IMR-90 (cell line): ENCODE results near the gene ADGRL1. TPM values are rescaled to one million over a fixed set of nuclear protein-coding genes. Genes with fewer than 3 reads are reported as not detected.

ENCODE experiments used
- ATAC-seq: fragments of 200-7000 bp; cut with Tn5 transposase; 2 replicates; pipeline ENCODE4 v1.9.1; 2020; ENCODE audit warnings: low read depth, mild to moderate bottlenecking, moderate library complexity
- BruUV-seq: library from RNA; stranded (reverse); fragments of 400-500 nt; replicated peaks from 2 replicates; lab custom pipeline; 2021; lab: Mats Ljungman, UMichigan
- CTCF ChIA-PET: fragments of 300-600 bp; formaldehyde crosslinking; extraction: SDS; loops from one replicate; lab custom pipeline; 2021; ENCODE audit warnings: antibody characterized with exemption; lab: Yijun Ruan, JAX
- POLR2A ChIA-PET: fragments of 300-600 bp; sonication (Branson Sonifier 250); formaldehyde crosslinking; loops from one replicate; lab custom pipeline; 2022; ENCODE audit warnings: antibody characterized with exemption; ENCODE audit not compliant: unreplicated experiment; lab: Charles Lee
- DNase-seq: peaks from one replicate; pipeline ENCODE4 v3.0.0; 2013
- H2AFZ ChIP-seq: replicated peaks from 2 replicates; pipeline ENCODE3; 2013; ENCODE audit warnings: low read length, mild to moderate bottlenecking; ENCODE audit not compliant: poor library complexity
- H2AK5ac ChIP-seq: 2 replicates; pipeline ENCODE4 v1.6.1; 2013; ENCODE audit warnings: low read depth, low read length, inconsistent platforms
- H2AK9ac ChIP-seq: replicated peaks from 2 replicates; pipeline ENCODE3; 2013; ENCODE audit warnings: mild to moderate bottlenecking, low read depth, low read length, moderate library complexity; ENCODE audit not compliant: poor library complexity
- H2BK120ac ChIP-seq: 2 replicates; pipeline ENCODE4 v1.6.1; 2013; ENCODE audit warnings: low read depth, low read length, inconsistent platforms
- H2BK15ac ChIP-seq: 3 replicates; pipeline ENCODE4 v1.6.1; 2013; ENCODE audit warnings: low read depth, low read length, inconsistent platforms
- H2BK20ac ChIP-seq: 2 replicates; pipeline ENCODE4 v1.6.1; 2013; ENCODE audit warnings: low read depth, mild to moderate bottlenecking, inconsistent platforms, low read length, moderate library complexity
- H2BK5ac ChIP-seq: 2 replicates; pipeline ENCODE4 v1.6.1; 2013; ENCODE audit warnings: mild to moderate bottlenecking, low read depth, low read length, inconsistent platforms; ENCODE audit not compliant: poor library complexity, severe bottlenecking
- H3K14ac ChIP-seq: replicated peaks from 2 replicates; pipeline ENCODE4 v1.6.1; 2013; ENCODE audit warnings: low read depth, low read length, inconsistent platforms
- H3K18ac ChIP-seq: 2 replicates; pipeline ENCODE4 v1.6.1; 2013; ENCODE audit warnings: low read depth, low read length, control low read depth
- H3K23ac ChIP-seq: 2 replicates; pipeline ENCODE4 v1.6.1; 2013; ENCODE audit warnings: low read depth, low read length, inconsistent platforms
- H3K27ac ChIP-seq: 2 replicates; pipeline ENCODE4 v1.5.1; 2013; ENCODE audit warnings: mild to moderate bottlenecking, control low read depth, low read length; ENCODE audit not compliant: insufficient read depth
- H3K27me3 ChIP-seq: 2 replicates; pipeline ENCODE4 v1.6.1; 2013; ENCODE audit warnings: low read length; ENCODE audit not compliant: control insufficient read depth, insufficient read depth
- H3K36me3 ChIP-seq: 2 replicates; pipeline ENCODE4 v1.6.1; 2013; ENCODE audit warnings: low read length, mixed read lengths; ENCODE audit not compliant: control insufficient read depth, insufficient read depth
- H3K4ac ChIP-seq: 2 replicates; pipeline ENCODE4 v1.6.1; 2013; ENCODE audit warnings: low read depth, low read length, inconsistent platforms
- H3K4me1 ChIP-seq: 2 replicates; pipeline ENCODE4 v1.6.1; 2013; ENCODE audit warnings: low read length, mixed read lengths; ENCODE audit not compliant: control insufficient read depth, insufficient read depth
- H3K4me2 ChIP-seq: 2 replicates; pipeline ENCODE4 v1.6.1; 2013; ENCODE audit warnings: low read depth, mild to moderate bottlenecking, control low read depth, low read length, moderate library complexity
- H3K4me3 ChIP-seq: 2 replicates; pipeline ENCODE4 v1.5.1; 2013; ENCODE audit warnings: low read depth, mild to moderate bottlenecking, control low read depth, low read length, moderate library complexity; ENCODE audit not compliant: insufficient read depth
- H3K56ac ChIP-seq: 2 replicates; pipeline ENCODE4 v1.6.1; 2013; ENCODE audit warnings: low read length, inconsistent platforms; ENCODE audit not compliant: insufficient read depth; ENCODE audit errors: extremely low read depth
- H3K79me1 ChIP-seq, 2 experiments: 2 replicates each; pipeline ENCODE4 v1.6.1; 2013; ENCODE audit warnings: low read length in 2 of 2, inconsistent platforms in 1 of 2, low read depth in 1 of 2
- H3K9ac ChIP-seq: 2 replicates; pipeline ENCODE4 v1.6.1; 2013; ENCODE audit warnings: low read depth, low read length, control low read depth
- H3K9me1 ChIP-seq: 2 replicates; pipeline ENCODE4 v1.6.1; 2013; ENCODE audit warnings: low read length, inconsistent platforms; ENCODE audit not compliant: insufficient read depth
- H3K9me3 ChIP-seq: 2 replicates; pipeline ENCODE4 v1.6.1; 2013; ENCODE audit warnings: low read length; ENCODE audit not compliant: control insufficient read depth, insufficient read depth
- H4K20me1 ChIP-seq: 2 replicates; pipeline ENCODE4 v1.6.1; 2013; ENCODE audit warnings: low read length, inconsistent platforms; ENCODE audit not compliant: insufficient read depth
- H4K5ac ChIP-seq: 2 replicates; pipeline ENCODE4 v1.6.1; 2013; ENCODE audit warnings: mild to moderate bottlenecking, low read depth, low read length, control low read depth
- H4K8ac ChIP-seq, 2 experiments: 2 replicates each; pipeline ENCODE4 v1.6.1; 2013; ENCODE audit warnings: low read depth in 2 of 2, low read length in 2 of 2, control low read depth in 1 of 2, inconsistent platforms in 1 of 2
- H4K91ac ChIP-seq: 2 replicates; pipeline ENCODE4 v1.6.1; 2013; ENCODE audit warnings: low read depth, low read length, inconsistent platforms; ENCODE audit not compliant: insufficient read depth
- CHD1 ChIP-seq: IDR thresholded peaks from 2 replicates; pipeline ENCODE4 v1.6.1; 2012; ENCODE audit warnings: low read depth, low read length, improper control_type of control experiment
- RCOR1 ChIP-seq: IDR thresholded peaks from 2 replicates; pipeline ENCODE4 v1.6.1; 2012; ENCODE audit warnings: mild to moderate bottlenecking, low read length, improper control_type of control experiment; ENCODE audit not compliant: insufficient replicate concordance
- WGBS, 2 experiments: methylation state at CpG; one replicate each; pipeline versions ENCODE4 v1.1.5 to v1.1.7; 2013; ENCODE audit warnings: missing lambda C conversion rate in 2 of 2; ENCODE audit not compliant: insufficient read length in 1 of 2; ENCODE audit errors: extremely low coverage in 2 of 2; 5-methylcytosine and 5-hydroxymethylcytosine counted together
- dilution Hi-C: fragments of 300-500 bp; cut with HindIII; formaldehyde crosslinking; loops from one replicate; pipeline ENCODE4 v1.14.3; 2018; ENCODE audit warnings: low sequenced_read_pairs; ENCODE audit not compliant: unreplicated experiment
- in situ Hi-C: fragments of 300-500 bp; cut with MboI; formaldehyde crosslinking; loops from 3 replicates; pipeline ENCODE4 v1.14.3; 2019; ENCODE audit warnings: low sequenced_read_pairs, inconsistent platforms, mixed read lengths
- intact Hi-C: fragments of 100-400 bp; cut with micrococcal nuclease; formaldehyde crosslinking; loops from 2 replicates; pipeline ENCODE4 v1.10.0; 2022
- polyA plus RNA-seq, 3 experiments: library from polyadenylated mRNA; depleted of rRNA; stranded (reverse); fragments of >200 nt; gene quantifications; 2 replicates each; pipeline ENCODE4 v1.2.3, GENCODE V29; 2012; ENCODE audit warnings: low replicate concordance in 1 of 3
- total RNA-seq: library from RNA; depleted of rRNA; stranded (reverse); fragments of >200 nt; gene quantifications from 2 replicates; pipeline ENCODE4 v1.2.3, GENCODE V29; 2012

The ADGRL1 gene
- total and polyA plus RNA-seq, 2 of the 4 experiments (the other 2 are of a cell fraction), result 0.72 to 2.2 TPM

GRCh38 chr19:14145381-14145780 lies 60.6 kb downstream of the ADGRL1 start:
- Histone ChIP-seq H4K8ac (no peak overlapping the region), H3K56ac (no peak overlapping the region), H2AFZ (no peak overlapping the region), H3K23ac (no peak overlapping the region), H4K5ac (no peak overlapping the region), H2BK120ac (no peak overlapping the region), H3K9me1 (peaks cover 2% of the 10 kb centered on the region; the same call in 1 of the 2 replicates), H3K27me3 (no peaks in the 10 kb centered on the region), H3K14ac (no peak overlapping the region), H3K4me2 (no peak overlapping the region), H3K4ac (no peak overlapping the region), H4K91ac (no peak overlapping the region), H3K4me1 (peaks cover 5% of the 10 kb centered on the region; the same call in 1 of the 2 replicates), H2BK15ac (no peak overlapping the region), H2BK20ac (no peak overlapping the region), H3K27ac (no peak overlapping the region), H2BK5ac (no peak overlapping the region), H3K9me3 (no peaks in the 10 kb centered on the region), H3K4me3 (no peak overlapping the region), H2AK5ac (no peak overlapping the region), H2AK9ac (no peak overlapping the region), H3K79me1 (peaks cover 28% of the 10 kb centered on the region in 2 experiments), H3K9ac (no peak overlapping the region), H3K18ac (no peak overlapping the region), H4K20me1 (peaks cover 14% of the 10 kb centered on the region; the same call in 1 of the 2 replicates), H3K36me3 (no peaks in the 10 kb centered on the region)
- no peak for ATAC-seq
- no peak for TF ChIP-seq CHD1
- no peak for TF ChIP-seq RCOR1
- DNase-seq, result no peak
- intact Hi-C loops, result no loop called here
- in situ Hi-C loops, result no loop called here
- WGBS, 2 experiments, result 53% methylated on average over 2 of the region's 6 CpGs; no CpG with 5 or more reads in 1 of the 2 experiments
- dilution Hi-C loops, result no loop called here
- ChIA-PET CTCF (no interaction called here), POLR2A (no interaction called here)
- no TSS peak for BruUV-seq
